ENCODE data around the gene AQP12B.

AQP12B gene

DNA sequence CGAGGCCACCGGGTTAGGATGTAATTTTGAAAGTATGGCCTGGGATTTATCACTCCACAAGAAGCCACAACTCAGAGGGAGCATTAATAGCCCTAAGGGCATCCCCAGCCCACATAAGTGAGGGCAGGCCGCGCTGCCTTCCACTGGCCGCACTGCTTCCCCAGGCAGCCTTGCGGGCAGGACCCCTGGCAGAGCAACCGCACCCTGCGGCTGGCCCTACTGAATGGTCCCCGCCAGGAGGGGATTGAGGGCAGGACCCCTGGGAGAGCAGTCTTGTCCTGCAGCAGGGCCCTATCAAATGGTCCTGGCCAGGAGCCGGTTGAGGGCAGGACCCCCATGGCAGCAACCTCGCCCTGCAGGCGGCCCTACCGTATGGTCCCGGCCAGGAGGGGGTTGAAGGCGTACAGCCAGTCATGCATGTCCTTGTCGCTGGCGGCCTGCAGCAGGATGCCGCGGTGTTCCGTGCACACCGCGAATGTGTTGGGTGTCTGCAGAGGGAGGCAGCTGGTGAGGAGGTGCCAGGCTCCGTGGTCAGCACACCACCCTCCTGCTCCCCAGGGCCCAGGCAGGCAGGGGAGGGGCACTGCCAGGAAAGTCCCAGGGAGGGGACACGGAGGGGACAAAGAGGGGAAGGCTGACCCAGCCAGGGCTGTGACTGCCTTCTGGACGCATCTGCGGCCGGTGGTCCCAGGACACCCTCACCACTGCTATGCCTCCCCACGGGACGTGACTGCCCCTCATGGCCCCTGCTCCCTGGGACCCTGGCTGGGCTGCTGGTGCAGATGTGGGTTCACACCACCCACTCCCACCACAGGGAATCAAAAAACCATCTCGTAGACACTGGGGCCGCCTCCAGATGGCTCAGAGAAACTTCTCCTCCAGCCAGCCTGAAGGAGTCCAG lies 35.2 kb upstream of the AQP12B start:
- DNase-seq (ENCODE audit: low read depth), result no peak

- no peak for DNase-seq (ENCODE audit: low read depth)
These were observed 34.5 kb upstream of the AQP12B start for GRCh38 chr2:240717181-240717641.

DNA sequence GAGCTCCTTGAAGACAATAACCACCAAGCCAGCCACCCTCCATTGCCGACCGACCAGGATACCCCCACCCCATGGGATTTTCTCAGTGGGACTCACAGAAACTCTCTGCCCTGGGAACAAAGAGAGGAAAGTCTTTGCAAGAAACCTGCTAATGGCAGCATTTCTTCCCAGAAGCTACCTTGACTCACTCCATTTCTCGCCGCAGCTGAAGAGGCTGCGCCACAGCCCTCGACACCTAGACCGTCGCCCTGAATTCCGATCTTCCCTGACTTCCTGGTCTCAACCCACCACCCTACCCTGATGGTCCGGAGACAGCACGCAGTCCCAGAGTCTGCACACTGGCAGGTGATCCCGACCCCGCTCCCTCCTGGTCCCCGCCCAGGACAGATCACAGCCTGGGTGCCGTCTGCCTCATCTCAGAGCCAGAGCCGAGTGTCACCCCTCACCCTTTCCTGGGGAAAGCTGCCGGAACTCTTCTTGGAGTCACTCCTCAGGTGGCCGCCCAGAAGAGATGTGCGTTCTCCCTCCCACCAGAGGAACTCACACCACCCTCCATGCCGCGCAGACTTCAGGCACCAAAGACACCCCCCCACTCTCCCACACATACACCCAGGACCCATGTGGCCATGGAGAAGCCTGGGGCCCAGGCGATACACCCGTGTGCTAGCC lies 33.6 kb upstream of the AQP12B start:
- no peak for DNase-seq (ENCODE audit: low read depth)

- DNase-seq (ENCODE audit: low read depth), result no peak
These were observed 32.4 kb upstream of the AQP12B start for GRCh38 chr2:240714747-240715725.

- no peak for DNase-seq (ENCODE audit: low read depth)
These were observed 31.5 kb upstream of the AQP12B start for GRCh38 chr2:240713928-240714746.

DNA sequence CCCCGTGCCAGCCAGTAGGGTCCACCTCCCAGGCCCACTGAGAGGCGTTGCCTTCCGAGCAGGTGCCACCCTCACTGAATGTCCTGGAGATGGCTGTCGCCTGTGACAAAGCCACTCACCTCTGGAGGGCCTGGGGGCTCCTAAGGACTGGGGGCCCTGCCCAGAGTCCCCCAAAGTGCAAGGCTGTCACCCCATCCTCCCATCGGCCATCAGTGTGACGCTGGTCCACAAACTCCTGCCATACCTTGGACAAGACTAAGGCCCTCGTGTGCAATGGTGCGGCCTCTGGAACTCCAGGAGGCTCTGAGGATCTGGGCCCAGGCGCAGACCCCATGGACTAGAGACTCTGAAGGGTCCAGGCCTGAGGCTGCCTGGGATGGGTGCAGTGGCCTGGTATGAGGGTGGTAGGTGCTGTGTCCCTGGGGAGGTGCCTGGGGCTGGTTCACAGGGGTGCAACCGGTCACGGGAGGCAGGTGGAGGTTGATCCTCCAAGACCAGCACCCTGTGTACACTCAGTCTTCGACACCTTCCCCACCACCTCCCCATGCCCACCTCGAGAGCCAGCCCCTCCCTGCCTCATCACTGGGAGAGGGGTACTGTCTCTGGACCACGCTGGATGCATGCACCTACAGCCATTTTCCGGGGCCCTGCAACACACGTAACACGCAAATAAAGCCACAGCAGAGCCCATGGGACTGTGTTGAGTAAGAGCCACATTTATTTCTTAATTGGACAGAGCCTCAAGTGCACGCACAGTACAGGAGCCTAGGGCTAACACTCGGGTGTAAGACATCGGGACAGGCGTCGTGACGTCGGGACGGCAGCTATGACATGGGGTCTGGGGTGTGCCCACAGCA lies 30.6 kb upstream of the AQP12B start:
- no peak for DNase-seq (ENCODE audit: low read depth)

DNA sequence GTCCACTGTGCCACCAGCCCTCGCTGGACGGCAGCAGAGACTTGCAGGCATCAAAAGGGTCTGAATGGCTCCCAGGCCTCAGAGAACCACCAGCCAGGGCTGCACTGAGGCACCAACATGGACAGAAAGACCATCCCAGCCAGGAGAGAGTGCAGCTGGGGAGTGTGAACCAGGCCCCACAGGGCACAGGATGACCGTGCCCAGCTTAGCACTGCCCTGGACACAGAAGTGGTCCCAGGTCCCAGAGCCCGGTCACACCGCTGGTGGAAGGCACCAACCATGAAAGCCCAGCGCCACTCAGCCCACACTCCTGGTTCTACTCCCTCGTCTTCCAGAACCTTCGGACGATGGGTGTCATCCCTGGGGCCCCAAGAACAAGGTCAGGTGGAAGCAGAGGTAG lies 29.4 kb upstream of the AQP12B start:
- no peak for DNase-seq (ENCODE audit: low read depth)

- no peak for DNase-seq (ENCODE audit: low read depth)
These were observed 29.0 kb upstream of the AQP12B start for GRCh38 chr2:240711701-240712100.

DNA sequence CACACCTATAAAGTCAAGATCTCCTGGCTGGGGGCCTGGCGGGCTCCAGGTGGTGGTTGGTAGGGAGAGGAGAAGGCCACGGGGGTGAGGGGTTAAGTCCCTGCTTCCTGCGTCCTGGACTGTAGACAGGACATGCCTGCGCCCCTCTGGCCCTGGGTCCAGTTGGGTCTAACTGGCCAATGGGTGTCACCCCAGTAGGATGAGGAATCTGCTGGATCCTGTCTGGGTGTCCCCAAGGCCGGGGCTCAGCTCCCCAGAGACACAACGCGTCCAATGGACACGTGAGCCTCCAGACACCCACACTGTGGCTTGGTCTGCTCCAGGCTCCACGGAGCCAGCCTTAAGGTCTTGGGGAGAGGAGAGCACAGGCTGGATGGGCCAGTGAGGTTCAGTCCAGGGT lies 28.6 kb upstream of the AQP12B start:
- DNase-seq (ENCODE audit: low read depth), result no peak

DNA sequence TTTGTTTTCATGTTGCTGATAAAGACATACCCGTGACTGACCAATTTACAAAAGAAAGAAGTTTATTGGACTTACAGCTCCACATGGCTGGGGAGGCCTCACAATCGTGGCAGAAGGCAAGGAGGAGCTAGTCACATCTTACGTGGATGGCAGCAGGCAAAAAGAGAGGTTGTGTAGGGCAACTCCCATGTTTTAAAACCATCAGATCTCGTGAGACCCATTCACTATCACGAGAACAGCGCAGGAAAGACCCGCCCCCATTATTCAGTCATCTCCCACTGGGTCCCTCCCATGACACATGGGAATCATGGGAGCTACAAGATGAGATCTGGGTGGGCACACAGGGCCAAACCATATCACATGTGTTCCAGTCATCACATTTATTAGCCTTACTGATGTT lies 25.8 kb upstream of the AQP12B start:
- DNase-seq (ENCODE audit: low read depth), result no peak

GRCh38 chr2:240707821-240708220 lies 25.1 kb upstream of the AQP12B start:
- DNase-seq (ENCODE audit: low read depth), result no peak

- no peak for DNase-seq (ENCODE audit: low read depth)
These were observed 24.5 kb upstream of the AQP12B start for GRCh38 chr2:240707043-240707756.

GRCh38 chr2:240705204-240705791 lies 22.6 kb upstream of the AQP12B start:
- no peak for DNase-seq (ENCODE audit: low read depth)

DNA sequence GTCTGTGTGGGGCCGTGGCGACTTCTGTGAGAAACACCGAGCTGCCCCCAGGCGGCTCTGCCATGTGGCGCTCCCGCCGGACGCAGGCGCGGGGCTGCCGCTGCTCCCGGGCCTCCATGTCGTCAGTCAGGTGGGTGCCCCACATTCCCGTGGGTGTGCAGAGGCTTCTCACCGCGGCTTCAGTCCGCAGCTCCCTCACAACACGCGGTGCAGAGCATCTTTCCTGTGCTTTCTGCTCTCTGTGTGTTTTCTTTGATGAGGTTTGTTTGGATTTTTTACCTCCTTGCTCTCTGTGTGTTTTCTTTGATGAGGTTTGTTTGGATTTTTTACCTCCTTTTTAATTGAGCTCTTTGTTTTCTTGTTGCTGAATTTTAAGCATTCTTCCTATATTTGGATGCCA lies 22.0 kb upstream of the AQP12B start:
- DNase-seq (ENCODE audit: low read depth), result no peak

DNA sequence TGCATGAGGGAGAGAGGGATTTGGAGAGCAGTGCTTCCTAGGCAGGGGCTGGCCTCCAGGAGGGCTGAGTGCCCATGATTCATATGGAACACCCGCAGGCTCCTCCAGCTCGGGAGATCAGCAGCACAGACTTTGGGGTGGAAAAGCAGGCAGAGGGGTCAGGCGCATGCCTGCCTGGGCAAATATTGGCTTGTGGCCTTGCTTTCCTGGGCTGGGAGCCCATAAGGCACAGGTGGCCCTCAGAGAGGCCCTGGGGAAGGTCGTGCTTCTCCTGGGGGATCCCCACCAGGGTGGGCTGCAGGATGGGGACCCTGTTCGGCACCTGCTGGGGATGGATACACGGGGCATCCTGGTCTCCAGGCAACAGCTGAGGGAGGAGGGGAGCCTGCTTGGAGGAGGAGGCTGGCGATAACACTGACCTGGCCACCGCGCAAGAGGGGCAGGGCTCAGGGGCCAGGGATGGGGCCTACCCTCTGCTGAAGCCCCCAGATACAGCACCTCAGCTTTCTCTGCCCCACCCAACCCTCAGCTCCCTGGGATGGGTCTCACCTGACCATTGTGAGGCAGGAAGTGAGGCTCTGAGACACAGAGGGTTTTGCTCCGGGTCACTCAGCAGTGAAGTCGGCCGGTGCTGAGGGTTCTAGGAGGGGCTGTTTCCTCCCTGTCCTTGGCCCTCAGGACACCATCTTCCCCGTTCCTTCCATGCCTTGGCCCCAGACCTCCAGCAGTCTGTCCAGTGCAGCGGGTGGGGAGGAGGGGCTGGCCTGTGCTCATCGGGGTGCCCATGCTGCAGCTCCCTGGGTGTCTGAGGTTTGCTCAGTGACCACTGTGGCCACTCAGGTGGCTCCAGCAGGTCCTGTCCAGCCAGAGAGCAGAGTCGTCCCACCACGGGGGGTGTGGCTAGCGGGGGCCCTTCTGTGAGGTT lies 21.0 kb upstream of the AQP12B start:
- DNase-seq (ENCODE audit: low read depth), result no peak

- no peak for DNase-seq (ENCODE audit: low read depth)
These were observed 19.9 kb upstream of the AQP12B start for GRCh38 chr2:240702640-240703011.

DNA sequence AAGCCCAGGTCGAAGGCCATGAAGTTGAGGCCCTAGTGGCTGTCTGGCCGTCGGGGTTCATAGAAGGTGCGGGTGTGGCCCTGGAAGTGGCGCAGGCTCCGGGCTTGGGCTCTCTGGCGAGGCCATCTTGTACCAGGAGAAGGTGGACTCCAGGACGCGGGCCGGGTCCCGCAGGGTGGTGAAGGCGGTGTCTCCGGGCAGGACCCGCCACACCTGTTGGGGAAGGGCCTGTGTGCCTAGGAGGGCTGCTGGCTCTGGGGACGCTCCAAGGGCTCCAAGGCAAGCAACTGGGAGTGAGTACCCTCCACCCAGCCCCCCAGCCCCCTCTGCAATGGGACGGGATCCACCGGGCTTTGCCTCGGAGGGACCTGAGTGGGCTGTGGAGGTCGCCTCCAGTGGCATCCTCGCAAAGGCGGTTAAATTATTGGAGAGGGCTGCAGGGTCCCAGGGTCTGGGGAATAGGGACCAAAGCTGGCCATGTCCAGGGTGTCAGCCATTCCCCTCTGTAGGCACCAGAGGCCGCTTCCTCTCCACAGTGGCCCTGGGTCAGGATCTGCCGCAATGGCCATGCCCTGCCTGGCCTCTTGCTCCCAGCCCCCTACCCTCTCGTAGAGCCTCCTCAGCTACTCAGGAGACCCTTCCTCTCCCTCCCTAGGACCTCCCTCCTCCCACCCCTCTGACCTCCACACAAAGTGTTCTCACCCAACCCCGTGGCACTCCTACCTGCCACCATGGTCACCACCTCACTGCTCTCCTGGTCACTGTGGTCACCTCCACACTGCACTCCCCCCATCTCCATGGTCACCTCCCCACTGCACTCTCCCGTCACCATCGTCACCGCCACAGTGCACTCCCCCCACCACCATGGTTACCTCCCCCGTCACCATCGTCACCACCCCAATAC lies 19.3 kb upstream of the AQP12B start:
- no peak for DNase-seq (ENCODE audit: low read depth)
